ENCODE results near the gene LPAR3.

- TF ChIP-seq CTCF (IDR thresholded peaks at IDR 0.05), result no peak
- no peak for TF ChIP-seq EZH2 (IDR thresholded peaks at IDR 0.05; ENCODE audit: borderline replicate concordance, insufficient read depth, low read depth, low read length, poor library complexity, severe bottlenecking)
Observed at GRCh38 chr1:84847253-84848250, 45.5 kb downstream of the LPAR3 start.

Measured in B cell (primary cell).